GM18498 (cell line): Measurements from ENCODE around the gene USP28.

ENCODE experiments used
- ATAC-seq: cut with Tn5 transposase; IDR thresholded peaks from one replicate; pipeline ENCODE4 v1.9.1; 2021; ENCODE audit warnings: mild to moderate bottlenecking, moderate library complexity; ENCODE audit not compliant: unreplicated experiment

The USP28 gene

DNA sequence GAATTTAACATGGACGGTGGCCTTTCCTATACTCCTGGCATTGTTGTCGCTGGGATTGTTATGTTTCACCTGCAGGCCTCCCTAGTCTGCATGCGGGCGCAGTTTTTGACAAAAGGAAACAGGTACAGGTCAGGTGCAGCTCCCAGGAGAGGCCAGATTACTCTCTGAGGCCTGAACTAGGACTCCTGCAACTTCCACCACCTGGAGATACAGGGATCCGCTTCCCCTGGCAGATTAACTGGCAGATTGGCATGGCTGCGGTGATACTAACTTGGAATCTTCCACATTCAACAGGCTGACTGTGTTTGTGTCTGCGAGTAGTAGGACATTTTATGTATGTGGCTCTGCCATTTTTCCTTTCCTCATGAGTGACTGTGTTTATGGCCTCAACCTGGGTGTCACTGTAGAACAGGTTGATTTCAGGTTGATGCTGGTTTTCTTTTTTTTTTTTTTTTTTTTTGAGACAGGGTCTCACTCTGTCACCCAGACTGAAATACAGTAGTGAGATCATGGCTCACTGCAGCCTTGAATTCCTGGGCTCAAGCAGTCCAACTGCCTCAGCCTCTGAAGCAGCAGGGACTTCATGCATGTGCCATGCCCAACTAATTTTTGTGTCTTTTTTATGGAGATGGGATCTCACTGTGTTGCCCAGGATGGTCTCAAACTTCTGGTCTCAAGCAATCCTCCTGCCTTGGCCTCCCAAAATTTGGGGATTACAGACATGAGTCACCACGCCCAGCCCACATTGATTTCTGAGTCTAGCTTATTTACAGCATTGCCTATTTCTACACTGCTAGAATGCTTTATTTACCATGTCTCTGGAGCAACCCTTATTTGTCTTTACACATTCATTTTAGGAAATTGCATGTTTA lies 1.7 kb upstream of the USP28 start:
- no peak for ATAC-seq

DNA sequence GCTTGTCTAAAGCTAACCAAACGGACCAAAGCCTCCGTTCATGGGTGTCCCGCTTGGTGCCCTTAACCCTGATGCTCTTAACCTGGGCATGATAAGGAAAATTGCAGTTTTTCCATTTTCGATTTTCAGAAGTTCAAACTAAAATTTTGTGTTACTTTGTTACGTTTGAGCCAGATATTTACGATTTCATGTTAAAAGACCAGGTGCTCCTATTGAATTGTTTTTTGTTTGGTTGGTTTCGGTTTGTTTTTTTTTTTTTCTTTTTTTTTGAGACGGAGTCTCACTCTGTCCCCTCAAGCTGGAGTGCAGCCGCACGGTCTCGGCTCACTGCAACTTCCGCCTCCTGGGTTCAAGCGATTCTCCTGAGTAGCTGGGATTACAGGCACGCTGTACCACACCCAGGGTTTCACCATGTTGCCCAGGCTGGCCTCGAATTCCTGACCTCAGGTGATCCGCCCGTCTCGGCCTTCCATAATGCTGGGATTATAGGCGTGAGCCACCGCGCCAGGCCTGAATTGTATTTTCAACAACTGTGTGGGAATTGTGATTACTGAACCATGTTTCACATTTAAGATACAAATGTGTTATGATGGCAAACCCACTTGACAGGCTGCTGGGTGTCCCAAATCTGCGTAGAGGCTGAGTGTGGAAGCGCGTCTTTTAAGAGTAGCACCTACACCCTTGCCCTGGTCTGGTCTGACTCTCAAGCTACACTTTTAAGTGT lies 864 bp upstream of the USP28 start:
- no peak for ATAC-seq

DNA sequence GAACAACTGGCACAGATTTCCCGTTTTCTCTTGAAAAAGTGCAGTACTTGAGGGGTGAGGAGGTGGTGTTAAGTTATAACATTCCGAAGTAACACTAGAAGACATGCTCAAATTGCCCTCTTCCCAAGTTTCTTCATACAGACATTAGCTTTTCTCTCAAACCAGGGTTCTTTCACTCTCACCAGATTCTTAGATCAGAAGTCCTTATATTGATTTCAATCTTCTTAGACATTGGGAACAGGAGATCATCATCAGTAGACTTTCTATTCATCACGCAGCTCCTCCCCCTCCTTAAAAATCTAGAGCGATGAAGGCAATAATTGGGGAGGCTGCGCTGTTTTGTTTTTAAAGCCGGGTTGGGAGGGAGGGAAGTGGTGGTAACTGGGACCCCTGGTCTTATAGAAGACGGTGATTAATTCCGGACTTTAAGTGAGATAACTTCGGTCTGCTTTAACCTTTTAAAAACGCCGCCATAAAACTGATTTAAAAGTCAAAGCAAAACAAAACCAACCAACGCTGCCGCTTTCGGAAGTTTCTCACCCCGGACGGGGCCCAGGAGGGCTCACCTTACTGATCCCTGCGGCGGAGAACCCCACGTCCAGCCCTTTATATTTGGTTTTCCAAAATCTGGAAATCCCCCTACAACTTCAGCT lies 665 bp downstream of the USP28 start:
- peak; percentile 49 for ATAC-seq

DNA sequence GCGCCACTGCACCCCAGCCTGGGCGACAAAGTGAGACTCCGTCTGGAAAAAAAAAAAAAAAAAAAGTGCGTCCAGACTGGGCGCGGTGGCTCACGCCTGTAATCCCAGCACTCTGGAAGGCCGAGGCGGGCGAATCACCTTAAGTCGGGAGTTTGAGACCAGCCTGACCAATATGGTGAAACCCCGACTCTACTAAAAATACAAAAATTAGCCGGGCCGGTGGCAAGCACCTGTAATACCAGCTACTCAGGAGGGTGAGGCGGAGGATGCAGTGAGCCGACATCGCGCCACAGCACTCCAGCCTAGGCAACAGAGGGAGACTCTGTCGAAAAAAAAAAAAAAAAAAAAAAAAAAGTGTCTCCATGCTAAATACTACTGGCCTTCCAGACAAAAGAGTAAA lies 1.3 kb downstream of the USP28 start:
- ATAC-seq: no peak

DNA sequence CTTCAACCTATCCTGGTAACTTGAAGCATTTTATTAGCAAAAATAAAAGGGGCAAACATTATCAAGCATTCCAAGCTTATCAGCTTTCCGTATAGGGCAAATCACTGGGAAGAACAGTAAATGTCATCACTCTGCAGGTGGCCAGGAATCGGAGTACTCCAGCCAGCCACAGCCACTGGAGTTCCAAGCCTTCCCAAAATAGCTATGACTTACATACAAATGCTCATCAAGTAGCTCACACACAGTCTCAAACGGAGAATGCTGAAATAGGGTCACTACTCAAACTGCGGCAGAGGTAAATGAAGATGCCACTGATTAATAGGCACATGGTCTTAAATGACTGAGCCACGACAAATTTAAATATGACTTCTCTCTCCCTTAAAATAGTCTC lies 2.1 kb downstream of the USP28 start:
- no peak for ATAC-seq

DNA sequence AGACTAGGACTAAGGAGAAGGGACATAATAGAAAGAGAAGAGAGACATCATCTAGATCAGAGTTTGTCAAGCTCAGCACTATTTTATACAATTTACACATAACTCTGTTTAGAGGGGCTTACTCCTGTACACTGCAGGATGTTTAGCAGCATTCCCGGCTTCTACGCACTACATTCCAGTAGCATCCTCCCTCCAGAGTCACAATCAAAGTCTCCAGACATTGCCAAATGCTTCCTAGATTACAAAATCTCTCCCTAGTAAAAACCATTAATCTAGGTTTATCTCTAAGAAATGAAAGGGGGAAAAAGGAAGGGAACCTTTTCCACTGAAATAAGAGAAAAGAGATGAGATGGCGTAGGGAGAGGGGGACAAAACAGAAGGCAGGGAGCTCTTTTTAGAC lies 4.0 kb downstream of the USP28 start:
- ATAC-seq: no peak

DNA sequence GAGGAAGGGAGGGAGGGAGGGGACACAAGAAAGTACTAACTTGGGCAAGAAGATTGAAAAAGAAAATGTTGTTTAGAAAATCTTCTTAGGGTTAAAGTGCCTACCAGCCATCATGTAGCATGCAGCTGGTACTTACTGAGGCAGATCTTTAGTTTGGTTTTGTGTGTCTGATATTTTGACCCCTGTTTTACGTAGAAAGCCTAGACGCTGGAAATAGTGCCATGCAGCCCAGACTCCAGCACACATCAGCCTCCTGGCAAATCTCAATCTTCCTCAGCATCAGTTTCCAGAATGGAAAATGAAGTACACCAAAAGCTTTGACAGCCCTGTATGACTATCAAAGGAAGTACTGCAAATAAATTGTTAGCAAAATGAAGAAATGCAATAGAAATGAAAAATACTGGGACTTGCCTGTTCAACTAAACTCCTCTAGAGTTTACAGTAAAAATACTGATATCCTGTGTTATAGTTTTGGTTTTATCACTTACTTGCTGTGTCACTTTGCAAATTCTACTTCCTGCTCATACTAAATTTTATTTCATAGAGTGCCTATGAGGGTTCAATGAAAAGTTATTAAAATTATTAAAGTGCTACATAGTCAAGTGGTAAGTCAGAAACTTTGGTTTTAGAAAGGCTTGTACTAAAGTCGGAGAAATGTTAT lies 7.4 kb downstream of the USP28 start:
- ATAC-seq: no peak

DNA sequence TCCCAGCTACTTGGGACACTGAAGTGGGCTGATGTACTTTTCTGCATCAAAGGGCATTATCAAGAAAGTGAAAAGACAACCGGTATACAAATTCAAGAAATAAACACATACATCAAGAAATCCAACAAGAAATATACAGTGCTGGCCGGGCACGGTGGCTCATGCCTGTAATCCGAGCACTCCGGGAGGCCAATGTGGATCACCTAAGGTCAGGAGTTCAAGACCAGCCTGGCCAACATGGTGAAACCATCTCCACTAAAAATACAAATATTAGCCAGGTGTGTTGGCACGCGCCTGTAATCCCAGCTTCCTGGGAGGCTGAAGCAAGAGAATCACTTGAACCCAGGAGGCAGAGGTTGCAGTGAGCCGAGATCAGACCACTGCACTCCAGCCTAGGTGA lies 9.5 kb downstream of the USP28 start:
- no peak for ATAC-seq

DNA sequence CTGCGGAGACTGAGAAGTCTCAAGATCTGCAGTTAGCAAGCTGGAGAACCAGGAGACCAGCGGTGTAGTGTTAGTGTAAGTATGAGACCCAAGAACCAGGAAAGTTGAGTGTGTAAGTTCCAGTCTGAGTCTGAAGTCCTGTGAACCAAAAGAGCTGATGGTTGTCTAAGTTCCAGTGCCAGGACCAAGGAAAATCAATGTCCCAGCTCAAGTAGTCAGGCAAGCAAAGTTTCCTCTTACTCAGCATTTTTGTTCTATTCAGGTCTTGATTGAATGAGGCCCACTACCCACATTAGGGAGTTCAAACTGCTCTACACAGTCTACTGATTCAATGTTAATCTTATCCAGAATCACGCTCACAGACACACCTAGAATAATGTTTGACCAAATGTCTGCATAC lies 11.0 kb downstream of the USP28 start:
- ATAC-seq: no peak

DNA sequence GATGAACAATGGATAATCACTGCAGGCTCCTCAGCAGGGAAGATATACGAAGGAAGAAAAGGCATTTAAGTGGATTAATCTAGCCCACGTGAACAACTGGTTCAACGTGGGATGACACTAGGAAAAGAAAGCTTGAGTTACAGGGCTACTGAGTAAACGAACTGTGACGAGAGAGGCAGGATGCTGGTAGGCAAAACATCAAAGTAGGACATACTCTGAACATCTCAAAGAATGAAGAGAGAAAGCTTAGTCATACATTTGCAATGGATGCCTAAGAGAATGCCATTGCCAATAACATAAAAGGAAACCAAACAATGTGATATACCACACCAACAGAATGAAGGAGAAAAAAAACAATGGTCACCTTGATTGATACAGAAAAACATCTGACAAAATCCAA lies 12.9 kb downstream of the USP28 start:
- ATAC-seq: no peak

DNA sequence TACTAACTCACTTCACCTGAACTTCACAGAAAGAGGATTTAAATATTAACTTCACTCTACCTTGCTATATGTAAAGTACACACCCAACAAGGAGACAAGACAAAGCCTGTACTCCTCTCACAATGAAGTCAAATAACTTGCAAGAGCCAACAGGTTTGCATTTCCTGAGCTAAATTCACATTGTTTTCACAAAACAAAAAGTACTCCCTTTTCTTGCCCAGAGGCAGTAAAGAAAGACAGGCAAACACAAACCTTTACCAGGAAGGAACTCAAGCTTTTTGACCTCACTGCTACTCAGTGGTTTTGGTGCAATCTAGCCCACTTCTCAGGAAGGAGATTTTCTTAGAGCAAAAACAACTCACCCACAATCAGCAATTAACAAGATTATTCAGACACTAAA lies 15.7 kb downstream of the USP28 start:
- no peak for ATAC-seq

DNA sequence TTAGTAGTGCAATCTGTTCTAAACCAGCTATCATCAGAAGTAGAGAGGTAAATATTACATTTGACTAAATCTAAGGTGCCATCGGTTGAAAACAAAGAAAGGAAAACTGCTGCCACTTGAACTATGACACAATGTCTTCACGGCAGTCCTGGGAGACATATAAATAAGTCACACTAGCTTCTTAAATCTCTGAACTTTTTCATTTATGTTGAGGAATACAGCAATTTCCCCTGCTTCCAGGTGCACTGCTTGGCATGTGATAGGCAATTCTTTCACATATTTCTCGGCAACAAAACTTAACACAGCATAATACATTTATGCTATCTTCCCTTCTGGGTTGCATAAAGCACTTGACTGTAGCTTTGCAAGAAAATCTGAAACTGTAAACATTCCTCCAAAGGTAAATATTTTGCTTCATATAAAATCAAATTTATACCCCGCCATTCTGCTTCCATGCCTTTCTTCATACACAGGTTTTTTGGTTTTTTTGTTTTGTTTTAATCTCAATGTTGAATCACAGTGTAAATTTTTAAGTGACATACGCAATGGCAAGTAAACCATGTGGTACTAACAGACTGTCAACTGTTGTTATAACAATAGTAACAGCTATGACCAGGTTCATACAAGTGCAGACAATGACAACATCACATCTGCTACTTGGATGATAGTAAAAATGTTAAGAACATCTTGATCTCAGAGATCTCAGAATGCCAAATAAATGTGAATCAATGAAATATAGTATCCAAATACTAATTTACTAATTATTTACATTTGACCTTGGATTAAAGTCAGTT lies 18.2 kb downstream of the USP28 start:
- no peak for ATAC-seq

DNA sequence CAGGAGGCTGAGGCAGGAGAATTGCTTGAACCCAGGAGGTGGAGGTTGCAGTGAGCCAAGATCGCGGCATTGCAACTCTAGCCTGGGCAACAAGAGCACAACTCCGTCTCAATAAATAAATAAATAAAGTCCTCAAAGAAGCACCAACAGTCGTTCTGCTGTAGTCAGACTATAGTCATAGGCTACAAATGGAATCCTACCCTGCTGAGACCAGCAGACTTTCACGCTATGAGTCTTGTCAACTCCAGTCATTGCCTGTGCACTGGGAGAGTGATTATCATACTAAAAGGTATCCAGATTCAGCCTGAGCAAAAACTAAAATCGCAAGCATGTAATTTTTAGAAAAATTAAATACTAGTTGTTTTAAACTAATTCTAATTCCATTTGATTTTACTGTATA lies 19.6 kb downstream of the USP28 start:
- no peak for ATAC-seq

DNA sequence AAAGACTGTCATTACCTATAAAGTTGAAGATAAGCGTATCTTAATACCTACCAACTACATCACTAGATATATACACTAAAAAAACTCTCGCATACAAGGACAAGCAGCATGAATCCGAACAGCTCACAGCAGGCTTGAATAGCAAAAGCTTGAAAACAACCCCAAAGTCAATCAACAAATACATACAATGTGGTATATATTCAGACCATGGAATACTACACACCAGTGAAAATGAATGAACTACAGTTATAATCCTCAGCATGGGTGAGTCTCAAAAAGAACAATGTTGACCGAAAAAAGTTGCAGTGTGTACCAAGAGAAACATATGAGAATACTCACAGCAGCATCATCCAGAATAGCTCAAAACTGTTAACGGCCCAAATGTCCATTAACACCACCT lies 25.2 kb downstream of the USP28 start:
- ATAC-seq: no peak

DNA sequence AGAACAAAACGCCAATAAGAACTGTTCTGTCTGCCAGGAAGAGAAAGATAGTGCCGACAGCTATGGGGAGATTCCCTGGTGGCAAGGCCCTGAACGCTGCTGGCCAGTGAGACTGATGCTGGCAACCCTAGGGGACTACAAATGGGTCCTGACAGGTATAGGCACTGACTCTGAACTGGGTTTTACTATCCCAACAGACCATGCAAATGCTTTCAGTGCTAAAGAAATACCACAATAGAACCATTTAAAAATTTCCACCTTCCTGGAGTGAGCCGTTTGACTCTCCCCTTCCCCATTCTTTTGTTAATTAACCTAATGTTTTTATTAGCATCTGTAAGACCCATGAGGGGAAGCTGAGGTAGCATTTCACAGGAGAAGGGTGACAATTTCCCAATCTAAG lies 25.7 kb downstream of the USP28 start:
- ATAC-seq: no peak

DNA sequence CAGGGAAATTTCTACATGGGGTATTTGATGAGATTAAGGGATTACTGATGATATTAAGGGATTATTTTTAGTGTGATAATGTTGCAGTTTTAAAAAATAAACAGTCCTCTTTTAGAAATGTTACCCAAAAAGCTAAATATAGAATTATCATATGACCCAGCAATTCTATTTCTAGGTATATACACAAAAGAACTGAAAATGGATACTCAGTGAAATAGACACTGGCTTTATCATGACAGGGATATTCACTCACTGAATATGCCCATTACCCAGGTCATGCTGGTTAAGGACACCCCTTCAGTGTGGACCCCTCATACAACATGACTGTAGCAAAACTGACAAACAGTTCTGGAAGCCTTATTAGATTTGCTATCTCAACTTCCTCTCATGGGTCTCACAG lies 27.8 kb downstream of the USP28 start:
- no peak for ATAC-seq

DNA sequence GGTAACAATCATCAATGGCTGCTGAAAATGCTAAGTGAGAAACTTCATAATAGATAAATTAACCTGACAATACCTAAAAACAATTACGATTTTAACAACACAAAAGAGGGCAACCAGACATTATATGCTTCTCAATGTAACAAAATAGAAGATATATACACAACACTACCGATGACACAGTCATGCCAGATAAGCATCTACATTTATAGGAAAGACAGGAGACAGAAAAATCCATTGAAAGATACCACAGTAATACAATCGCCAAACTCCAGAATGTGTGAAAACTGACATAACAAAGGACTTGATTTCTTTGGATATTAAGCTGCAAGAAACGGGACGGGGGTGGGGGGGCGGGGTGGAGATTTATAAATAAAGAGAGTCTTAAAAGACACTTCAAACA lies 28.3 kb downstream of the USP28 start:
- no peak for ATAC-seq

DNA sequence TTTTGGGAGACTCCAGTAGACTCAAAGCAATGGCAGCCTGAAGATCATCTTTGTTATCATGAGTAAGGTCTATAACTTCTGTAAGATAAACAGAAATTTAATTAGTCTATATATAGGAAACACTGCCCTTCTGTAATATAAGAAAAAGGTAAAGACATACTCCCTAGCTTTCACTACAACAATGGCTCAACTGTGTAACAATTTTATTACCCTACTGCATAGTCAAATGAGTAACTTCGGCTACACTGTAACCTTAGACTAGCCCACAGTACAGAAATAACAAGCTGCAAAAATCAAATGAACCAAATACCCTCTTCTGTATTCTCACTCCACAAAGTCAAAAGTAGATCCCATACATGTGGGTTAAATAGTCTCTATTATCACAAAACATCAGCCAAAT lies 33.7 kb downstream of the USP28 start:
- no peak for ATAC-seq

DNA sequence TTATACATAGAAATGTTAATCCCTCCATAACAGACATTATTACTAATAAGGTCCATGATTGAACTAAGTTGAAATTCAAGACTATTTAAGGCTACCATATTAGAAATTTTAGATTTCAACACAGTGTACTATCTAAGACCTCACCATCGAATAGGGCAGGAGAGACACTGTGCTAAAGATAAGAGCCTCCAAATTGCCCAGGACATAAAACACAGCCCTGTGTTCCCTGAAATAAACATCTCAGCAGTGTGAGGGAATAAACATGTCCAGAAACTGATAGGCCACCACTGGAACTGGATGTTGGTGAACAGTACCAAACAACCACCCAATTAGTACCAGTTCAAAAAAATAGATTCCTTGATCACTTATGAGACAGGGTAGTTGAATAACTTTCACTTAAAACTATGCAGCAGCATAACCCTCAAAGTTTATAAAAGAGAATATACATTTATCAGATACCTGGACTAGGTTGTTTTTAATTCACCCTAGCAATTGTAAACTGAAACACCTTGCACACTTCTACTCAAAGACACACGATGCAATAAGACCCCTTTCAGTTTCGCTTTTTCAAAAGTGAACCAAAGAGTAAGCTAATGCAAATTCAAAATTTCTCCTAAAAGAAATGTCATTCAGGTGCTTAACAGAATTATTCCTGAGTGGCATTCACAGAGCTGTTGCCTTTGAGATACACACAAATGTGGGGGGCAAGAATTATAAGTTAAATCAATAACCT lies 34.3 kb downstream of the USP28 start:
- no peak for ATAC-seq

DNA sequence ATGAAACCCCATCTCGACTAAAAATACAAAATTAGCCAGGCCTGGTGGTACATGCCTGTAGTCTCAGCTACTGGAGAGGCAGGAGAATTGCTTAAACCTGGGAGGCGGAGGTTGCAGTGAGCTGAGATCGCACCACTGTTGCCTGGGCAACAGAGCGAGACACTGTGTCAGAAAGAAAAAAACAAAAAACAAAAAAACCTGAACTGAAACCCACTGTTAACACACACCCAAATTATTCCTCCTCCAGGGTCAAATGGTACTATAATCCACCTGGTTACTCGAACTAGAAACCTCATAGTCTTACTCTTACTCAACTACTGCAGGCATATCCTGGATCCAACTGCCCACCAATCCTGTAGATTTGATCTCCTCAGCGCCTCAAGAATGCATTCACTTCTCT lies 35.5 kb downstream of the USP28 start:
- ATAC-seq: peak; percentile 95
